Memory B cell (primary cell): ENCODE data around the gene SYNPO.

ENCODE experiments used
- ATAC-seq: fragments of 150-1000 bp; cut with Tn5 transposase; 2 replicates; pipeline ENCODE4 v1.10.0; 2021; ENCODE audit warnings: low read depth, mild to moderate bottlenecking, moderate library complexity
- DNase-seq, 2 donors: peaks; one replicate each; pipeline ENCODE4 v3.0.0; 2022; ENCODE audit warnings: low spot score in 2 of 2
- H3K27ac Mint-ChIP-seq: one replicate; pipeline ENCODE4 v1.8.0; 2022; ENCODE audit warnings: mild to moderate bottlenecking, moderate library complexity, mixed read lengths
- H3K27me3 Mint-ChIP-seq: one replicate; pipeline ENCODE4 v1.8.0; 2022; ENCODE audit warnings: mixed read lengths
- H3K36me3 Mint-ChIP-seq: one replicate; pipeline ENCODE4 v1.8.0; 2022; ENCODE audit warnings: mild to moderate bottlenecking, mixed read lengths
- H3K4me1 Mint-ChIP-seq: one replicate; pipeline ENCODE4 v1.8.0; 2022; ENCODE audit warnings: mixed read lengths
- H3K4me3 Mint-ChIP-seq: one replicate; pipeline ENCODE4 v1.8.0; 2022; ENCODE audit warnings: mild to moderate bottlenecking, moderate library complexity, mixed read lengths
- H3K9me3 Mint-ChIP-seq: one replicate; pipeline ENCODE4 v1.8.0; 2022; ENCODE audit warnings: mixed read lengths

Gene SYNPO

GRCh38 chr5:150637245-150638052 lies 3.0 kb upstream of the SYNPO start:
- no peaks in the 10 kb centered on the region for H3K9me3 Mint-ChIP-seq
- H3K36me3 Mint-ChIP-seq = peaks cover 11% of the 10 kb centered on the region
- no peak for DNase-seq
- peak overlapping the region; percentile 40 for H3K27ac Mint-ChIP-seq
- peaks cover 27% of the 10 kb centered on the region for H3K4me1 Mint-ChIP-seq
- no peaks in the 10 kb centered on the region for H3K27me3 Mint-ChIP-seq
- ATAC-seq = no peak
- H3K4me3 Mint-ChIP-seq = no peak overlapping the region

DNA sequence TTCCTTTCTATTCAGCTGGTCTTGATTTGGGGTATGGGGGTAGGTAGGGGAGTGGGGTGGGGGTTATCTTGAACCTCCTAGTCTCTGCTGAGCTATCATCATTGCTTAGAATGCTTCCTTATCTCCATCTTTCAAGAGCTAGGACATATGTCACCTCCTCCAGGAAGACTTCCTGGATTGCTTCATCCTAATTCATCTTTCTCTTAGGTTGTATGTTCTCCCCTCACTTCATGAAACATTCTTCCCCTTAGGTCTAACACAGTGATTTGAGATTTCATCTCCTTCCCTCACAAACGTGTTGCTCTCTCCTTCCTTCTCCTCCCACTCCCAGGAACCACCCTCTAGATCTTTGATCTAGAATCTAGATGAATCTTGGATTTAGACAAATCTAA lies 2.4 kb upstream of the SYNPO start:
- H3K27me3 Mint-ChIP-seq = no peaks in the 10 kb centered on the region
- peaks cover 27% of the 10 kb centered on the region for H3K4me1 Mint-ChIP-seq

GRCh38 chr5:150638488-150639376 lies 1.7 kb upstream of the SYNPO start:
- no peaks in the 10 kb centered on the region for H3K27me3 Mint-ChIP-seq
- H3K9me3 Mint-ChIP-seq = no peaks in the 10 kb centered on the region
- no peak for ATAC-seq
- no peak for DNase-seq
- H3K27ac Mint-ChIP-seq = no peak overlapping the region
- peaks cover 26% of the 10 kb centered on the region for H3K4me1 Mint-ChIP-seq
- peaks cover 11% of the 10 kb centered on the region for H3K36me3 Mint-ChIP-seq
- no peak overlapping the region for H3K4me3 Mint-ChIP-seq

More for the DNA sequence above, 2.4 kb upstream of the SYNPO start:
- DNase-seq (no peak), ATAC-seq (no peak)
- H3K4me3 Mint-ChIP-seq = no peak overlapping the region
- no peak overlapping the region for H3K27ac Mint-ChIP-seq
- H3K36me3 Mint-ChIP-seq = peaks cover 11% of the 10 kb centered on the region
- no peaks in the 10 kb centered on the region for H3K9me3 Mint-ChIP-seq

DNA sequence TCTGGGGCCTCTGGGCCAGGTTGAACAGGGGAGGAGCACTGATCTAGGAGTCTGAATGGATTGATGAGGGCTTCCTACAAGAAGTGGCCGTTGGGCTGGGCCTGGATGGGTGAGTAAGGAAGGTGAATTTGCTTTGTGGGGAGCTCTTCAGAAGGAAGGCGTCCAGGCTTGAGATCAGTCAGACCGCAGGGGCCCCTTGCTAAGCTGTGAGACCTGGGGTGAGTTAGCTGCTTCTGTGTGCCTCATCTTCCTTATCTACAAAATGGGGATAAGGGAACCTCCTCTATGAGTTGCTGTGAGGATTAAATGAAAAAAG lies 1.1 kb upstream of the SYNPO start:
- ATAC-seq (no peak), DNase-seq (no peak)
- Mint-ChIP-seq H3K4me3 (no peak overlapping the region), H3K9me3 (no peaks in the 10 kb centered on the region), H3K27ac (no peak overlapping the region), H3K4me1 (peaks cover 24% of the 10 kb centered on the region), H3K36me3 (peaks cover 11% of the 10 kb centered on the region), H3K27me3 (no peaks in the 10 kb centered on the region)

- no peaks in the 10 kb centered on the region for H3K9me3 Mint-ChIP-seq
- H3K27me3 Mint-ChIP-seq = no peaks in the 10 kb centered on the region
- H3K36me3 Mint-ChIP-seq = peaks cover 10% of the 10 kb centered on the region
- ATAC-seq = no peak
- no peak for DNase-seq
- peaks cover 23% of the 10 kb centered on the region for H3K4me1 Mint-ChIP-seq
- H3K27ac Mint-ChIP-seq = peak overlapping the region; percentile 21
- H3K4me3 Mint-ChIP-seq = no peak overlapping the region
These were observed 709 bp upstream of the SYNPO start for GRCh38 chr5:150639751-150640150.

DNA sequence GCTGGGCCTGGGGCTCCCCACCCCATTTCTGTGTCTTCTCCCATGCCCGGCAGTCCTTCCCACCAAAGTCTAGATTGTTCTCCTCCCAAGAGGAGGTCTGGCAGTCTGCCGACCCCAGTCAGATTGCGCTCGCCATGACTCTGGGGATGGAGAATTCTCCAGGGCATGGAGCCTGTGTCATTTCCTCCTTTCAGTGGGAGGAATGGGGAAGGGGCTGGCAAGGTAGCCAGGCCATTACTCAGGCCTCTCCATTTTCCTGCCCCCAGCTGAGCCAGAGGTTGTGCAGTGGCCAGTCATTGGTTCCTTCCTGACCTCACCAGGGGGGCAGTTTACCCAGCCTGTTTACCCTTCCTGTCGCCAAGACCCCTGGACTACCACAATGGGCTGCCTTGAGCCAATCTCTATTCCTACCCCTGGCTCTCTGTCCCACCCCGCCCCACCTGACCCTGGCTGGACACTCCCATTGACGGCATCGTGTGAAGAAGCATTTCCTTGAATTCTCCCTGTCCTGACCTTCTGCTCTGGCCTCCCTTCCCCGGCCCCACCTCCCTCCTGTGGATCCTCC lies 628 bp downstream of the SYNPO start:
- ATAC-seq (no peak), DNase-seq (no peak)
- Mint-ChIP-seq H3K36me3 (peaks cover 7% of the 10 kb centered on the region), H3K4me1 (peaks cover 18% of the 10 kb centered on the region), H3K9me3 (no peaks in the 10 kb centered on the region), H3K4me3 (no peak overlapping the region), H3K27ac (peak overlapping the region; percentile 21), H3K27me3 (no peaks in the 10 kb centered on the region)

DNA sequence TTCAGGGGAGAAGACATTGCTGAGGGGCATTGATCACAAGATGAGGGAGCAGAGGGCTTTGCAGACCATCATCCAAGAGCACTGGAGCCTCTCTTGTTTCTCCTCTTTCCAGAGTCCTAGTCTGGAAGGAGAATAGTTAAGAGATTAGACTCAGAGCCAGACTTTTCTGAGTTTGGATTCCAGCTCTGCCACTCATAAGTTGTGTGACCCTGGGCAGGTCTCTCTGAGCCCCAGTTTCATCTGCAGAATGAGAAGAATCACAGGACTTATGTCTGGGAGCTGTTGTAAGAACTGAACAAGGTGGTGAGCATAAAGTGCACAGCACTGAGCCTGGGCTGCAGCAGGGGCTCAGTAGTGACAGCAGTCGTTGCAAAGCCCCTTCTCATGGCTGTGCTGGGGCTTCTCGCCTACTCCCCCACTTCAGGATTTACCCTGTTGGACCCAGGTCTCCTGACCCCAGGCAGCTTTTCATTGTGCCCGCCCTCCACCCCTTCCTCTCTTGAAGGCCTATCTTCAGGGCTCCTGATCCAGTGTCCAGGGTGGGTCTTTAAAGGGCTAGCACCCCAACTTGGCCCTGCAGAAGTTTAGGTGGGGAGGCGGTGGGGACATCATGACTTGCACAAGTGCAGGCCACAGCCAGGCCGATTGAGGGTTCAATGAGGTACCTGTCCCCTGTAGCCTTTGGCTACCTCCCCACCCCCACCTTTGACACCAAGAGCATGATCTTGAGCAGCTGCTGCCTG lies 1.5 kb downstream of the SYNPO start:
- peaks cover 6% of the 10 kb centered on the region for H3K36me3 Mint-ChIP-seq
- no peak overlapping the region for H3K27ac Mint-ChIP-seq
- DNase-seq (no peak), ATAC-seq (no peak)
- H3K27me3 Mint-ChIP-seq = no peaks in the 10 kb centered on the region
- no peaks in the 10 kb centered on the region for H3K9me3 Mint-ChIP-seq
- H3K4me1 Mint-ChIP-seq = peaks cover 16% of the 10 kb centered on the region
- no peak overlapping the region for H3K4me3 Mint-ChIP-seq

GRCh38 chr5:150642567-150642927 lies 2.1 kb downstream of the SYNPO start:
- H3K27me3 Mint-ChIP-seq = no peaks in the 10 kb centered on the region
- peaks cover 16% of the 10 kb centered on the region for H3K4me1 Mint-ChIP-seq
- DNase-seq = no peak
- H3K27ac Mint-ChIP-seq = no peak overlapping the region
- peaks cover 11% of the 10 kb centered on the region for H3K36me3 Mint-ChIP-seq
- no peak overlapping the region for H3K4me3 Mint-ChIP-seq
- H3K9me3 Mint-ChIP-seq = no peaks in the 10 kb centered on the region
- no peak for ATAC-seq

DNA sequence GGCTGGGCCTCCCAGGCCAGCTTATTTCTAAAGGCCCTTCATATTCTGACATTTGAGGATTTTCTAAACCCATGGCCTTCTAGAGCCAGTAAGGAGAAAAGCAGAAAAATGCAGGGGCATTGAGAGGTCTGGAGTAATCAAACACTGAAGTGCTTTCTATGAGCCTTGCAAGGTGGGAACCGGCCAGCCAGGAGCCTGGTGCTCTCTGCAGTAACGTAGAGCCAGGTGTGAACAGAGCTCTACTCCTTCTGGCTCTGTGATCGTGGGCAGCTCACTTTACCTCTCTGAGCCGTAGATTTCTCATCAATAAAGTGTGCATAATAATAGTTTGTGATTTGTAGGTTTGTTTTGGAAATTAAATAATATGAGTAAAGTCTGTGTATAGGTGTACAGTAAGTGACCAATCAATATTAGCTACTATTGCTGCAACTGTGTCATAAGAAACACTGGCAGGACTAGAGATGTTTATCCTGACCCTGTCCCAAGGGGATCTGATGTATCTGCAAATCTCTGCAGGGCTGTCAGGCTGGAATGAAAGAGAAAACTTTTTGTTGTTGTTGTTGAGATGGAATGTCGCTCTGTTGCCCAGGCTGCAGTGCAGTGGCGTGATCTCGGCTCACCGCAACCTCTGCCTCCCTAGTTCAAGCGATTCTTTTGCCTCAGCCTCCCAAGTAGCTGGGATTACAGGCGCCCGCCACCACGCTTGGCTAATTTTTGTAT lies 2.7 kb downstream of the SYNPO start:
- H3K9me3 Mint-ChIP-seq = no peaks in the 10 kb centered on the region
- no peaks in the 10 kb centered on the region for H3K27me3 Mint-ChIP-seq
- no peak overlapping the region for H3K4me3 Mint-ChIP-seq
- no peak for DNase-seq
- H3K27ac Mint-ChIP-seq = no peak overlapping the region
- H3K36me3 Mint-ChIP-seq = peaks cover 12% of the 10 kb centered on the region
- no peak for ATAC-seq
- peaks cover 14% of the 10 kb centered on the region for H3K4me1 Mint-ChIP-seq

DNA sequence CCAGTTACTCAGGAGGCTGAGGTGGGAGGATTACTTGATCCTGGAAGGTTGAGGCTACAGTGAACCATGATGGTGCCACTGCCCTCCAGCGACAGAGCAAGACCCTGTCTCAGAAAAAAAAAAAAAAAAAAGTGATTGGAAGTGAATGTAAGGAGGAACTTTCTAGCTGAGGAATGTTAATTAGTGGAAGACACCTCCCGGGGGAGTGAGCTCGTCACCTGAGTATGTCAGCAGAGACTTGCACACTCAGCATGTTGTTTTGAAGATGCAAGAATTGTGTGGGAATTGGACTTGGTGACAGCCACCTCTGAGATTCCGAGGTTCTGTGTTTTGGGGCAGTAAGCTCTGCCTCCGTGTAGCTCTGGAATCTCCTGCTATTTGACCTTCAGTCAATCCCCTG lies 3.6 kb downstream of the SYNPO start:
- Mint-ChIP-seq H3K4me1 (peaks cover 13% of the 10 kb centered on the region), H3K27ac (no peak overlapping the region), H3K27me3 (no peaks in the 10 kb centered on the region), H3K9me3 (no peaks in the 10 kb centered on the region), H3K4me3 (no peak overlapping the region), H3K36me3 (peaks cover 20% of the 10 kb centered on the region)
- DNase-seq (no peak), ATAC-seq (no peak)

DNA sequence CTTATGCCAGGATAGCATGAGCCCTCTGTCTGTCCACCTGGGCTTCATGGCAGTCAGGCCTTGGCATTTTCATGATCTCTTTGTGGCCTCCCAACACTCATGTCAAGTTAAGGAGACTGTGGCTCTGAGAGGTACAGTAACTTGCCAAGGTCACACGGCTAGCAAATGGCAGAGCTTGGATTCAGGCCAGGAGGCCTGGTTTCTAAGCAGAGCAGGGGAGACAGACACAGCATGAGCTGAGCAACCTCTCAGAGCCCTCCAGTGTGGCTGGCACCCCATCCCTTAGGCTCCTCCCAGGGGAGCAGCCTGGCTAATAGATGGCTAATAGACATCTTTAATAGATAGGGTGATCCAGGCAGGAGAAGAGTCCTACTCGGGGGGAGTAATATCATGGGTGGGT lies 4.1 kb downstream of the SYNPO start:
- H3K36me3 Mint-ChIP-seq = peaks cover 20% of the 10 kb centered on the region
- DNase-seq (no peak), ATAC-seq (no peak)
- H3K4me1 Mint-ChIP-seq = peaks cover 10% of the 10 kb centered on the region
- no peaks in the 10 kb centered on the region for H3K9me3 Mint-ChIP-seq
- peak overlapping the region; percentile 38 for H3K27ac Mint-ChIP-seq
- no peak overlapping the region for H3K4me3 Mint-ChIP-seq
- H3K27me3 Mint-ChIP-seq = no peaks in the 10 kb centered on the region

- Mint-ChIP-seq H3K4me3 (no peak overlapping the region), H3K36me3 (peaks cover 23% of the 10 kb centered on the region), H3K4me1 (peaks cover 8% of the 10 kb centered on the region), H3K9me3 (no peaks in the 10 kb centered on the region), H3K27ac (peak overlapping the region; percentile 50), H3K27me3 (no peaks in the 10 kb centered on the region)
- DNase-seq = no peak
- no peak for ATAC-seq
These were observed 4.7 kb downstream of the SYNPO start for GRCh38 chr5:150645070-150645700.
